Renal cortex interstitium (tissue), 15 donors: ENCODE results near the gene ZNF792. TPM values are rescaled to one million over a fixed set of nuclear protein-coding genes. Genes with fewer than 3 reads are reported as not detected.
"Not testable (repeated sequence)": the region's sequence is repeated elsewhere in the genome, so short reads cannot be mapped to it uniquely, and the experiment has no call there.

ENCODE experiments used
- DNase-seq, 11 donors: peaks; one replicate each; pipeline ENCODE4 v3.0.0-alpha.2; 2013; ENCODE audit warnings: low read depth in 9 of 11, low spot score in 4 of 11; ENCODE audit errors: extremely low read depth in 1 of 11
- long read RNA-seq, 16 experiments: transcript quantifications; one replicate each; lab custom pipeline, GENCODE V29; 2026
- polyA plus RNA-seq, 3 donors: library from polyadenylated mRNA; unstranded; fragments of 120-200 nt; gene quantifications; one replicate each; pipeline ENCODE4 v1.2.1, GENCODE V29; 2013; ENCODE audit not compliant: insufficient read length in 3 of 3

ZNF792 gene
- polyA plus RNA-seq: 1 to 10 TPM; 5.3 to 7.2 (median 5.6) TPM
- long read RNA-seq, donor 1, partial matches to known transcripts: 22 of 30 reads
- long read RNA-seq, donor 1, other reads (novel, unspliced or antisense): 7 of 30 reads
- long read RNA-seq, donor 2, partial matches to known transcripts: 0 of 4 reads
- long read RNA-seq, donor 2, other reads (novel, unspliced or antisense): 0 of 4 reads
- long read RNA-seq, donor 3, partial matches to known transcripts: 0 of 1 reads
- long read RNA-seq, donor 3, other reads (novel, unspliced or antisense): 0 of 1 reads
- long read RNA-seq, donor 4: 0 reads
- long read RNA-seq, donor 5, partial matches to known transcripts: 0 of 3 reads
- long read RNA-seq, donor 5, other reads (novel, unspliced or antisense): 0 of 3 reads
- long read RNA-seq, donor 6, partial matches to known transcripts: 0 of 1 reads
- long read RNA-seq, donor 6, other reads (novel, unspliced or antisense): 0 of 1 reads
- long read RNA-seq, donor 7: 0 reads
- long read RNA-seq, donor 8, partial matches to known transcripts: 0 of 2 reads
- long read RNA-seq, donor 8, other reads (novel, unspliced or antisense): 0 of 2 reads
- long read RNA-seq, donor 9: 0 reads
- long read RNA-seq, donor 10, partial matches to known transcripts: 0 of 3 reads
- long read RNA-seq, donor 10, other reads (novel, unspliced or antisense): 0 of 3 reads
- long read RNA-seq, donor 11, partial matches to known transcripts: 0 of 1 reads
- long read RNA-seq, donor 11, other reads (novel, unspliced or antisense): 0 of 1 reads
- long read RNA-seq, donor 12: 0 reads
- long read RNA-seq, donor 13, partial matches to known transcripts: 0 of 2 reads
- long read RNA-seq, donor 13, other reads (novel, unspliced or antisense): 0 of 2 reads
- long read RNA-seq, donor 14, partial matches to known transcripts: 0 of 1 reads
- long read RNA-seq, donor 14, other reads (novel, unspliced or antisense): 0 of 1 reads
- long read RNA-seq, donor 15, partial matches to known transcripts: 0 of 1 reads
- long read RNA-seq, donor 15, other reads (novel, unspliced or antisense): 0 of 1 reads
- long read RNA-seq, donor 16, transcript ZNF792-201 (4 exons, 3,888 nt): major isoform, 5 of 5 reads
- long read RNA-seq, donor 16, partial matches to known transcripts: 0 of 5 reads
- long read RNA-seq, donor 16, other reads (novel, unspliced or antisense): 0 of 5 reads

GRCh38 chr19:34963573-34964406, at the start of gene ZNF792:
ZNF792 (minus strand) TSS chr19:34964229; CDS start chr19:34963662, 567 bp downstream.
- peak in 9 of 11 donors; percentile 33 to 56 (median 49) for DNase-seq

DNA sequence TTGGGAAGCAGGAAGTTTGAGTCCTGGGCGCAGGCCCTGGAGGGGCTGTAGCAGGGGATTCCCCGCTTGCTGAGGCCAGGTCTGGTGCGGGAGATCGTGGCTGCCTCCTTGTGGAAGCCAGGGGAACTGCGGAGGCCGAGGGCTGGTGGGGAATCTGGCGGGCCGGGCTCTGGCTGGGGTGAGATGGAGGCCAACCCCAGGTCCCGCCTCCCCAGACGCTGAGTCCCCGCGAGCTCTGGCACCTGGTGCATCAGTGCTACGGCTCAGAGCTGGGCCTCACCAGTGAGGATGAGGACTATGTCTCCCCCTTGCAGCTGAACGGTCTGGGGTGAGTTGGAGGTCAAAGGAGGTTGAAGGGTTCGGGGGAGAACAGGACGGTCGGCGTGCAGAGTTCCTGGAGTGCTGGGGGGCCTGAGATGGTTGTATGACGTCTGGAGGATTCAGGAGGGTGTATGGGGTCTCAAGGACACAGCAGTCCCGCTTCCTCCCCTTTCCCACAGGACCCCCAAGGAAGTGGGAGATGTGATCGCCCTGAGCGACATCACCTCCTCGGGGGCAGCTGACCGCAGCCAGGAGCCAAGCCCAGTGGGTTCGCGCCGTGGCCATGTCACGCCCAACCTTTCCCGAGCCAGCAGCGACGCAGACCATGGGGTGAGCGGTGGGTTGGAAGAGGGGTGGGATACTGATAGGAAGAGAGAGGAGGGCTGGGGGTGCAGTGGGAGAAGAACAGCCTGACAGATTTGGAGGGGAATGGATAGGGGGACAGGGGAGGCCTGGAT, 49.2 kb upstream of the ZNF792 start:
- peak in 4 of 11 donors; percentile 41 to 63 (median 50) for DNase-seq

DNA sequence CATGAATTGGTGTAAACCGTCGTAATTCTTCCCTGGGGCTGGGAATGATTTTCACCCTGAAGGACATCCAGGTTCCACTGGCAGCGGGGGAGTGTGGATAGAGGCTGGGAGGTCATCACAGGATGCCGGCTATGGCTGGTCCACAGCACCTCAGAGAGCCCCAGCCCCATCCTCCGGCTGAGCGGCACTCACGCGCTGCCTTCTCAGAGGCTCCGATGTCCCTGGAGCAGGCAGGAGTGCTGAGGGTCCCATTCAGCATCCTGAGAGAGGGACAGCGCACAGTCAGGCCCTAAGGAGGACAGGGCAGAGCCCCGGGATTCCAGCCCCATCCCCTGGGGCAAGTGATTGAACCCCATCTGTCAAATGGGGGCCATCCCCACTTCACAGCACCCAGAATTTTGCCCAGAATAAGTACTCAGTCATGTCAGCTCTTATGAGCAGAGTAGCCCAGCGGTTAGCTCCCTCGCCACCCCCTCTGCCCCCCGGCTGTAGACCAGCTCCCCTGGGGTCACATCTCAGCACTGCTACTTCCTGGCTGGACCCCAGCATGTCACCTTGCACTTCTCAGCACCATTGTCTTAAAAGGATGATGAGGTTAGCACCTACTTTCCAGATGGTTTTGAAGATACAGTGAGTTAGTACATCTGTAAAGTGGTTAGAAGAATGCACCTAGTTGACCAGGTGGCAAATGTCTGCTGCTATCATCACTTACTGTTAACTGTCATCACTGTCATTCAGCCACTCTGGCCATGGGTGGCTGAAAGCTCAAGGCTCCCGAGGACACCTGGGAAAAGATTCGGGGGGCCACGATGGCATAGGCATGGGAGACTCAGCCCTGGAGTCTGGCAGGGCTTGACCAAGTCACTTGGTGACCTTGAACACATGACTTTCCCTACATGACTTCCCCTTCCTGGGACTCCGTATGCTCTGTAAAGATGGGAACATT, 48.0 kb upstream of the ZNF792 start:
- no peak for DNase-seq

GRCh38 chr19:35011091-35011689, 47.2 kb upstream of the ZNF792 start:
- DNase-seq: no peak

DNA sequence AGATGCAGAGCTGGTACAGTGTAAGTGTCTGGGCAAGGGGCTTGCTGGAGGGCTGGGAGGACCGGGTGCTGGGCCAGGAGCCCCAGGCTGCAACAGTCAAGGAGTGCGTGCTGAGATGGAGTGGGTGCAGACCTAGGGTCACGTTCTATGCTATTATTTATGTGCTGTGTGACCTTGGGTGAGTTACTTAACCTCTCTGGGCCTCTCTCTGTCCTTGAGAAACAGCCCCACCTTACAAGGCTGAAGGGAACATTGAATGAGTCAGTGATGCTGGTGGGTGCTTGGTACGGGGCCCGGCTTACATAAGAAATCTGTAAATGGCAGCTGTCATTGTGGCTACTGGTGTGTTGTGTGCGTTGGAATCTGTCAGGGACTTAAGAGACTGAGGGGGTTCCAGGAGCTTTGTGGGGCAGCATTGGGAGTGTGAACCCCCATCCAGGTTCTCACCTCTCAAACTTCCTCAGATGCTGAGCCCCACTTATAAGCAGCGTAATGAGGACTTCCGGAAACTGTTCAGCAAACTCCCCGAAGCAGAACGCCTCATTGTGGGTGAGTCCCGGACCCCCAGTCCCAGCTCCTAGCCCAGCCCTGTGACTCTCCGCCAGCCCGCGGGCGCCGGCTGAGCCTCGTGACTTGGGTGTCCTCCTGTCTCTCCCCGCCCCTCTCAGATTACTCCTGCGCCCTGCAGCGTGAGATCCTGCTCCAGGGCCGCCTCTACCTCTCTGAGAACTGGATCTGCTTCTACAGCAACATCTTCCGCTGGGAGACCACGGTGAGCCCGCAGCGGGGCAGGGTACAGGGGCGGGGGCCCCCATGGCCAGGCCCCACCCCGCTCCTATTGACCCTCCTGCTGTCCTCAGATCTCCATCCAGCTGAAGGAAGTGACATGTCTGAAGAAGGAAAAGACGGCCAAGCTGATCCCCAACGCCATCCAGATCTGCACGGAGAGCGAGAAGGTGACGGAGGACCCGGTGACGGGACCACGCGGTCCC, 45.7 kb upstream of the ZNF792 start:
- DNase-seq: no peak

DNA sequence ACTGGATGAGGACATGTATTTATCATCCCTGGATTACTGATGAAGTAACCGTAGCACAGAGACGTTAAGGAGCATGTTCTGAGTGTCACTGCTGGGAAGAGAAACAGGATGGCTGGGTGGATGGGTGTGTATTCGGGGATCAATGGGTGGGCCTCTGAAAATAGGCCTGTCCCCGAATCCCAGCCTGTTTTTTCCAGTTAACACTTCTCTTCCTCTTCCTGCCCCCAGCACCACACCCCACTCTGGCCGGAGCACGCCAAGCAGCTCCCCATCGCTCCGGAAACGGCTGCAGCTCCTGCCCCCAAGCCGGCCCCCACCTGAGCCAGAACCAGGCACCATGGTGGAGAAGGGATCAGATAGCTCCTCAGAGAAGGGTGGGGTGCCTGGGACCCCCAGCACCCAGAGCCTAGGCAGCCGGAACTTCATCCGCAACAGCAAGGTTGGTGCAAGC, 44.9 kb upstream of the ZNF792 start:
- DNase-seq: no peak

DNA sequence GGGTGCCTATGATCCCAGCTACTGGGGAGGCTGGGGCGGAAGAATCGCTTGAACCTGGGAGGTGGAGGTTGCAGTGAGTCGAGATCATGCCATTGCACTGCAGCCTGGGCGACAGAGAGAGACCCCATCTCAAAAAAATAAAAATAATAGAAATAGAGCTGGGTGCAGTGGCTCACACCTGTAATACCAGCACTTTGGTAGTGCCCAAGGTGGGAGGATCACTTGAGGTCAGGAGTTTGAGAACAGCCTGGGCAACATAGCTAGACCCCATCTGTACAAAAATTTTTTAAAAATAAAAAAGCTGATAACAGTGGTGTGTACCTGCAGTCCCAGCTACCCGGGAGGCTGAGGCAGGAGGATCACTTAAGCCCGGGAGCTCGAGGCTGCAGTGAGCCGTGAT, 43.4 kb upstream of the ZNF792 start:
- DNase-seq: not testable (repeated sequence)

GRCh38 chr19:35006999-35007365, 43.0 kb upstream of the ZNF792 start:
- DNase-seq: no peak

DNA sequence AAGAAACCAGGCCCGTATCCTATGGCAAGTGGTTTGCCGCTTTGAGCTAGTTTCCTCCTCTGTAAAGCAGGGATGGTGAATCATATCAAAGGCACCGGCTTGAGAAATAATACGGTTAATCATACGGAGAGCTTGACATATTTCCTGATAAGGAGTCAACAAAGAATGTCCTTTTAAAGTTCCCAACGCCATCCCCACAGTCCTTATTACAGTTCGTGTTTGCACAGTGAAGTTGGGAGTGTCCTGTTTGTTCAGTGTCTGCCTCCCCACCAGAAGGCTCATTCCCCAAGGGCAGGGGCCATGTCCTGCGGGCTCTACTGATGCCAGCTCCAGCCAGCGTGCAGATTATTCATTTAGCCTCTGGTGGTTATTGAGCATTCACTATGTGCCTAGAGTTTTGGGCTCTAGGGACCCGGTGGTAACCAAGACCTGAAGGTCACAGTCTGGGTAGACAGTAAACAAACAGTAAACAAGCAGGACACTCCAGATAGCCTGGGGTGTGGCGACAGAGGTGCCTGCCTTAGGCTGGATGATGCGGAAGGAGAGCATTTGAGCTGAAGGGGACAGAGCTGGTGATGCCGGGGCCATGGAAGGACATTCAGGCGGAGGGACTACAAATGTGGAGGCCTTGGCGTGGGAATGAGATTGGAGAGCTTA, 42.4 kb upstream of the ZNF792 start:
- DNase-seq: no peak

DNA sequence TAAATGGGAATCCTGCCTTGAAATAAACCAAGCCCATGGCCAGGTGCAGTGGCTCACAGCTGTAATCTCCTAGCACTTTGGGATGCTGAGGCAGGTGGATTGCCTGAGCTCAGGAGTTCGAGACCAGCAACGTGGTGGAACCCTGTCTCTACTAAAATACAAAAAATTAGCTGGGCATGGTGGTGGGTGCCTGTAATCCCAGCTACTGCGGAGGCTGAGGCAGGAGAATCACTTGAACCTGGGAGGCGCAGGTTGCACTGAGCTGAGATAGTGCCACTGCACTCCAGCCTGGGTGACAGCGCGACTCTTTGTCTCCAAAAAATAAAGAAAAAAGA, 41.9 kb upstream of the ZNF792 start:
- DNase-seq: not testable (repeated sequence)

- DNase-seq: no peak
These were observed 41.4 kb upstream of the ZNF792 start for GRCh38 chr19:35005256-35005977.

DNA sequence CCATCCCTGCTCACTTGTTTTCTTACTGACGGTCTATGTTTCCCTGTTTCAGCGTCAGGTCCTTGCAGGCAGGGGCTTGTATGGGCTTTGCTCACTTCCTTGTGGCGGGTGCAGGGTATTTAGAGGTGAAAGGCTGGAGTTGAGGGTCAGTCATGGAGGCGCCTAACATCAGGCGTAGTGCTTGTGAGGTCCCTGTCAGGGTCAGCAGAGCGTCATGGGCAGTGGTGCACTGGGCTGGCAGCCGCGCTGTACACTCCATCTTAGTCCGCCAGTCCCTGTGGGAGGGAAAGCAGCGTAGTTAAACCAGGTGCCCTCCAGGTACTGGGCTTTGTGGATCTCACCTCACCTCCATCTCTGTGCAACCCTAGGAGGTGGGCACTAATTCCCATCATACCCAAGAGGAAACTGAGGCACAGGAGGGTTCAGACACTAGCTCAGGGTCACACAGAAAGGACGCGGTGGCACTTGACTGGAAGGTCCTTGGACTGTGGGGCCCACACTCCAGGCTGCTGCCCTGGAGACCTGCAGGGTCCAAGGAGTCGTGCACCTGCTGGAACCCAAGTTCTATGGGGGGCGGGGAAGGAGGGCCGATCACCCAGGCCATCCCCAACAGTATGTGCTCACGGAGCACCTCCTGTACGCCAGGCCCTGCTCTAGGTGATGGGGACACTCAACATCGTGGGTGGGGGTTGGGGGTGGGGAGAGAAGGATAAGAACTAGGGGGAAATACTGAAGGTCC, 40.7 kb upstream of the ZNF792 start:
- DNase-seq: no peak

- no peak for DNase-seq
These were observed 38.1 kb upstream of the ZNF792 start for GRCh38 chr19:35002037-35002535.
